Heart left ventricle (tissue), 16 donors: ENCODE data around the gene LMOD3. TPM values are rescaled to one million over a fixed set of nuclear protein-coding genes. Genes with fewer than 3 reads are reported as not detected.
A peak's percentile ranks its signal among the peaks of the same experiment; 100 is the strongest.

Experiments used
- ATAC-seq, 4 donors: fragments of 200-7000 bp; cut with Tn5 transposase; one replicate each; pipeline ENCODE4 v1.9.1; 2020 to 2022; ENCODE audit warnings: moderate library complexity in 4 of 4, mild to moderate bottlenecking in 3 of 4, moderate number of reproducible peaks in 1 of 4
- DNase-seq, 5 donors: peaks; one replicate each; pipeline ENCODE4 v3.0.0-alpha.2; 2020
- H3K27ac ChIP-seq, 12 donors: fragments of 200-600 bp; sonication (generic) in 4 of 12; one replicate each; pipeline versions ENCODE4 v1.5.0 to v1.8.0; 2016 to 2022; ENCODE audit warnings: mild to moderate bottlenecking in 2 of 12
- H3K27me3 ChIP-seq, 9 donors: fragments of 200-600 bp; sonication (generic) in 2 of 9; one replicate each; pipeline versions ENCODE4 v1.5.1 to v1.8.0; 2016 to 2022; ENCODE audit warnings: mild to moderate bottlenecking in 3 of 9
- H3K36me3 ChIP-seq, 9 donors: fragments of 200-600 bp; sonication (generic) in 2 of 9; one replicate each; pipeline versions ENCODE4 v1.5.0 to v1.8.0; 2018 to 2022; ENCODE audit warnings: mild to moderate bottlenecking in 2 of 9
- H3K4me1 ChIP-seq, 12 donors: fragments of 200-600 bp; sonication (generic) in 4 of 12; one replicate each; pipeline versions ENCODE4 v1.5.0 to v1.8.0; 2016 to 2022; ENCODE audit warnings: mild to moderate bottlenecking in 3 of 12
- H3K4me3 ChIP-seq, 12 donors: fragments of 200-600 bp; sonication (generic) in 4 of 12; one replicate each; pipeline versions ENCODE4 v1.5.0 to v1.8.0; 2017 to 2022; ENCODE audit warnings: mild to moderate bottlenecking in 9 of 12, moderate library complexity in 4 of 12
- H3K9me3 ChIP-seq, 12 donors: fragments of 200-600 bp; sonication (generic) in 4 of 12; one replicate each; pipeline versions ENCODE4 v1.5.0 to v1.8.0; 2016 to 2022; ENCODE audit warnings: mild to moderate bottlenecking in 1 of 12
- CTCF ChIP-seq, 12 donors: fragments of 200-600 bp; sonication (generic) in 4 of 12; IDR thresholded peaks; one replicate each; pipeline versions ENCODE4 v1.5.0 to v1.8.0; 2018 to 2022; ENCODE audit warnings: antibody characterized with exemption in 12 of 12, mild to moderate bottlenecking in 5 of 12
- POLR2A ChIP-seq, 2 donors: fragments of 450-650 bp; IDR thresholded peaks; one replicate each; pipeline ENCODE4 v1.6.1; 2017; ENCODE audit warnings: antibody characterized with exemption in 2 of 2, mild to moderate bottlenecking in 2 of 2, moderate library complexity in 2 of 2
- WGBS, 4 donors: extraction: QIAGEN DNeasy Blood & Tissue Kit in 2 of 4; methylation state at CpG; one replicate each; pipeline versions ENCODE4 v1.1.5 to v1.1.7; 2013 to 2018; 5-methylcytosine and 5-hydroxymethylcytosine counted together
- intact Hi-C, 10 donors: fragments of 100-400 bp; cut with DNase I; formaldehyde crosslinking; loops; one replicate each; pipeline versions ENCODE4 v1.11.1 to v1.14.2; 2022
- polyA plus RNA-seq, 2 donors: library from polyadenylated mRNA; stranded (reverse); fragments of 200-250 nt; gene quantifications; one replicate each; pipeline ENCODE4 v1.2.3, GENCODE V29; 2013
- total RNA-seq, 9 donors: library from RNA; depleted of rRNA in 2 of 9; stranded (reverse); fragments of >200 nt in 2 of 9; fragmentation: NEBNext Ultra II Directional in 3 of 9; extraction: Animal tissue kit (Norgen Biotek cat#: 25700) in 3 of 9; gene quantifications; one replicate each; pipeline versions ENCODE4 v1.1.0 to v1.2.4, GENCODE V29; 2016 to 2023
- donor health status: ischemic (EF 13 %, LVEDD 7.1; RV severe dilation, severe dysfunction).
- donor health status: healthy with polysubstance abuse.
- donor health status: DM: no; HTN: yes; CAD: no.
- donor health status: DM: no; HTN: no; CAD: no.
- donor health status: ischemic (EF 25% LVEDD 6.9; RV normal size, moderate dysfunction).
- donor health status: ischemic (EF 25% LVEDD 5.7; RV mildly dilated, moderate dysfunction).
- donor health status: healthy.
- donor health status: DM: yes; HTN: yes; CAD: no.
- donor health status: ischemic (EF 35%, LVEDD 5.7; RV mildly dilated, moderate dysfunction).
- donor health status: nonischemic (EF 11% LVEDD 7.7; RV severe dilation, severe dysfunction).
- donor health status: DM: yes; HTN: yes; CAD: no.
- donor health status: PGD.
- donor health status: ischemic (EF 29% LVEDD 5.4; RV normal size, mild dysfunction).
- donor health status: nonischemic (EF 23%, LVEDD 6.1; RV moderate dilation, normal function).

LMOD3 gene
- total and polyA plus RNA-seq, 11 donors, result 38.6 to 233 (median 128) TPM

- ATAC-seq (no peak), DNase-seq (no peak)
- intact Hi-C loops, result no loop called here
- Histone ChIP-seq H3K27me3 (no peaks in the 10 kb centered on the region), H3K9me3 (no peaks in the 10 kb centered on the region), H3K4me3 (no peak overlapping the region), H3K4me1 (peaks cover 0 to 50% (median 18%) of the 10 kb centered on the region in 12 donors), H3K27ac (peak overlapping the region in 1 of 12 donors; percentile 12), H3K36me3 (peaks cover 0 to 20% (median 4%) of the 10 kb centered on the region in 9 donors)
- WGBS, 4 donors, result 32 to 57% (median 50%) methylated on average over 1 of the region's 1 CpG
- no peak for TF ChIP-seq POLR2A (IDR thresholded peaks at IDR 0.05)
- TF ChIP-seq CTCF (IDR thresholded peaks at IDR 0.05), result no peak
Observed at GRCh38 chr3:69110941-69111546, 11.4 kb downstream of the LMOD3 start.

- 77 to 83% (median 78%) methylated on average over 5 of the region's 5 CpGs for WGBS, 4 donors
- Histone ChIP-seq H3K9me3 (no peaks in the 10 kb centered on the region), H3K36me3 (peaks cover 0 to 41% (median 23%) of the 10 kb centered on the region in 9 donors), H3K27ac (no peak overlapping the region), H3K27me3 (no peaks in the 10 kb centered on the region), H3K4me3 (no peak overlapping the region), H3K4me1 (peaks cover 4 to 57% (median 33%) of the 10 kb centered on the region in 12 donors)
- TF ChIP-seq POLR2A (IDR thresholded peaks at IDR 0.05) (no peak), CTCF (IDR thresholded peaks at IDR 0.05) (no peak)
- ATAC-seq (peak in 1 of 4 donors; percentile 24), DNase-seq (no peak)
- intact Hi-C loops, result no loop called here
Observed at GRCh38 chr3:69108811-69109210, 13.6 kb downstream of the LMOD3 start.

- ATAC-seq, result no peak
- 88 to 94% (median 93%) methylated on average over 5 of the region's 5 CpGs for WGBS, 4 donors
- Histone ChIP-seq H3K36me3 (peaks cover 0 to 51% (median 33%) of the 10 kb centered on the region in 9 donors), H3K27ac (peak overlapping the region in 1 of 12 donors; percentile 10), H3K4me3 (no peak overlapping the region), H3K4me1 (peaks cover 4 to 60% (median 34%) of the 10 kb centered on the region in 12 donors), H3K27me3 (no peaks in the 10 kb centered on the region), H3K9me3 (no peaks in the 10 kb centered on the region)
- DNase-seq, result no peak
- intact Hi-C loops, result no loop called here
- TF ChIP-seq CTCF (IDR thresholded peaks at IDR 0.05), result no peak
- TF ChIP-seq POLR2A (IDR thresholded peaks at IDR 0.05), result no peak
Observed at GRCh38 chr3:69107841-69108240, 14.6 kb downstream of the LMOD3 start.

- Histone ChIP-seq H3K4me3 (no peak overlapping the region), H3K4me1 (peaks cover 4 to 66% (median 41%) of the 10 kb centered on the region in 12 donors), H3K36me3 (peaks cover 0 to 68% (median 49%) of the 10 kb centered on the region in 9 donors), H3K27ac (peak overlapping the region in 8 of 12 donors; percentile 16 to 53 (median 31)), H3K27me3 (no peaks in the 10 kb centered on the region), H3K9me3 (no peaks in the 10 kb centered on the region)
- intact Hi-C loops, result no loop called here
- WGBS, 4 donors, result 24 to 42% (median 26%) methylated on average over 3 of the region's 3 CpGs
- DNase-seq (no peak), ATAC-seq (no peak)
- no peak for TF ChIP-seq CTCF (IDR thresholded peaks at IDR 0.05)
- no peak for TF ChIP-seq POLR2A (IDR thresholded peaks at IDR 0.05)
Observed at GRCh38 chr3:69105320-69105719, 17.1 kb downstream of the LMOD3 start.
